Activated naive CD4-positive, alpha-beta T cell treated with anti-CD3 and anti-CD28 coated beads, Interleukin-2, amount 50 U/mL, for 72 hours (primary cell): ENCODE measurements around the gene MEX3D. TPM values are rescaled to one million over a fixed set of nuclear protein-coding genes. Genes with fewer than 3 reads are reported as not detected.

Source experiments
- ATAC-seq, 2 donors: fragments of 150-1000 bp; cut with Tn5 transposase; 2 replicates each; pipeline ENCODE4 v1.10.0; 2021; ENCODE audit warnings: mild to moderate bottlenecking in 2 of 2, moderate library complexity in 2 of 2
- DNase-seq, 2 donors: peaks; one replicate each; pipeline ENCODE4 v3.0.0; 2021 to 2022; ENCODE audit warnings: low spot score in 2 of 2
- H3K27ac Mint-ChIP-seq, 2 donors: one replicate each; pipeline ENCODE4 v1.8.0; 2022; ENCODE audit warnings: mild to moderate bottlenecking in 2 of 2, mixed read lengths in 2 of 2
- H3K36me3 Mint-ChIP-seq, 2 donors: one replicate each; pipeline ENCODE4 v1.8.0; 2022; ENCODE audit warnings: mixed read lengths in 2 of 2
- H3K9me3 Mint-ChIP-seq, 2 donors: one replicate each; pipeline ENCODE4 v1.8.0; 2022; ENCODE audit warnings: mixed read lengths in 2 of 2
- total RNA-seq, 2 donors: library from RNA; stranded (reverse); gene quantifications; one replicate each; pipeline ENCODE4 v1.2.3, GENCODE V29; 2022

The MEX3D gene
- total RNA-seq, 2 donors from 2014 or later, result 3.0 to 7.0 TPM

GRCh38 chr19:1507192-1507660 is 60.9 kb downstream of the MEX3D start:
- H3K27ac Mint-ChIP-seq, result no peak overlapping the region
- H3K36me3 Mint-ChIP-seq, result no peaks in the 10 kb centered on the region
- H3K9me3 Mint-ChIP-seq, result no peaks in the 10 kb centered on the region
- no peak for ATAC-seq
- no peak for DNase-seq

GRCh38 chr19:1505991-1506881 is 61.9 kb downstream of the MEX3D start:
- Mint-ChIP-seq H3K9me3 (no peaks in the 10 kb centered on the region), H3K36me3 (no peaks in the 10 kb centered on the region), H3K27ac (no peak overlapping the region)
- DNase-seq (no peak), ATAC-seq (no peak)

DNA sequence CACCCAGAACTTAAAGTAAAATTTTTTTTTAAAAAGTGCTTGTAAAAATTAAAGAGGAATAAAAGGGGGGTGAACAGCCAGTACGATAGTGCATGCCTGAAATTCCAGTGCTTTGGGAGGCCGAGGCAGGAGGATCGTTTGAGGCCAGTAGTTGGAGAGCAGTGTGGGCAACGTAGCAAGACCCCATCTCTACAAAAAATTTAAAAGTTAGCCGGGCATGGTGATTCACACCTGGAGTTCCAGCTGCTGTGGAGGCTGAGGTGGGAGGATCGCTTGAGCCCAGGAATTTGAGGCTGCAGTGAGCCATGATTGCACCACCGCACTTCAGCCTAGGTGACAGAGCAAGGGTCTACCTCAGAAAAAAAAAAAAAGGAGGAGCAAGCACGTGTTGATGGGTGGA is 63.1 kb downstream of the MEX3D start:
- no peak overlapping the region for H3K27ac Mint-ChIP-seq
- ATAC-seq, result no peak
- DNase-seq, result no peak
- H3K9me3 Mint-ChIP-seq, result no peaks in the 10 kb centered on the region
- no peaks in the 10 kb centered on the region for H3K36me3 Mint-ChIP-seq

Other genes with a start within 250 kb of the MEX3D start
- 100 to 1,000 TPM in 1 of 2 donors, 10 to 100 TPM in 1; 89.4 to 105 TPM for gene NDUFS7, start 184.4 kb downstream of the MEX3D start, total RNA-seq
- 10 to 100 TPM in 1 of 2 donors, 1 to 10 TPM in 1; 4.2 to 30.2 TPM for gene GAMT, start 166.8 kb downstream of the MEX3D start, total RNA-seq
- 100 to 1,000 TPM; 194 to 298 TPM for gene DAZAP1, start 160.7 kb downstream of the MEX3D start, total RNA-seq
- gene RPS15, start 129.9 kb downstream of the MEX3D start, total RNA-seq, result 1,000 to 10,000 TPM; 1,495 to 1,747 TPM
- under 1 TPM; 0.09 to 0.14 TPM for gene APC2, start 118.2 kb downstream of the MEX3D start, total RNA-seq
- gene C19orf25, start 89.1 kb downstream of the MEX3D start, total RNA-seq, result 10 to 100 TPM; 24.5 to 29.3 TPM
- gene PCSK4, start 78.0 kb downstream of the MEX3D start, total RNA-seq, result 1 to 10 TPM; 8.4 to 9.4 TPM
- gene REEP6, start 77.1 kb downstream of the MEX3D start, total RNA-seq, result 1 to 10 TPM; 1.4 to 2.9 TPM
- gene ADAMTSL5, start 55.3 kb downstream of the MEX3D start, total RNA-seq, result 1 to 10 TPM; 2.0 to 6.0 TPM
- not detected for gene PLK5, start 44.2 kb downstream of the MEX3D start, total RNA-seq
- 100 to 1,000 TPM in 1 of 2 donors, 10 to 100 TPM in 1; 50.8 to 103 TPM for gene MBD3, start 24.5 kb upstream of the MEX3D start, total RNA-seq
- gene UQCR11, start 37.1 kb upstream of the MEX3D start, total RNA-seq, result 100 to 1,000 TPM; 163 to 193 TPM
- gene TCF3, start 84.3 kb upstream of the MEX3D start, total RNA-seq, result 100 to 1,000 TPM in 1 of 2 donors, 10 to 100 TPM in 1; 65.2 to 104 TPM
- gene ONECUT3, start 185.2 kb upstream of the MEX3D start, total RNA-seq, result not detected
- gene ATP8B3, start 244.0 kb upstream of the MEX3D start, total RNA-seq, result 10 to 100 TPM; 11.7 to 28.7 TPM